ENCODE measurements around the gene STK33. TPM values are rescaled to one million over a fixed set of nuclear protein-coding genes. Genes with fewer than 3 reads are reported as not detected.

The STK33 gene
- 11.5 TPM for total RNA-seq

DNA sequence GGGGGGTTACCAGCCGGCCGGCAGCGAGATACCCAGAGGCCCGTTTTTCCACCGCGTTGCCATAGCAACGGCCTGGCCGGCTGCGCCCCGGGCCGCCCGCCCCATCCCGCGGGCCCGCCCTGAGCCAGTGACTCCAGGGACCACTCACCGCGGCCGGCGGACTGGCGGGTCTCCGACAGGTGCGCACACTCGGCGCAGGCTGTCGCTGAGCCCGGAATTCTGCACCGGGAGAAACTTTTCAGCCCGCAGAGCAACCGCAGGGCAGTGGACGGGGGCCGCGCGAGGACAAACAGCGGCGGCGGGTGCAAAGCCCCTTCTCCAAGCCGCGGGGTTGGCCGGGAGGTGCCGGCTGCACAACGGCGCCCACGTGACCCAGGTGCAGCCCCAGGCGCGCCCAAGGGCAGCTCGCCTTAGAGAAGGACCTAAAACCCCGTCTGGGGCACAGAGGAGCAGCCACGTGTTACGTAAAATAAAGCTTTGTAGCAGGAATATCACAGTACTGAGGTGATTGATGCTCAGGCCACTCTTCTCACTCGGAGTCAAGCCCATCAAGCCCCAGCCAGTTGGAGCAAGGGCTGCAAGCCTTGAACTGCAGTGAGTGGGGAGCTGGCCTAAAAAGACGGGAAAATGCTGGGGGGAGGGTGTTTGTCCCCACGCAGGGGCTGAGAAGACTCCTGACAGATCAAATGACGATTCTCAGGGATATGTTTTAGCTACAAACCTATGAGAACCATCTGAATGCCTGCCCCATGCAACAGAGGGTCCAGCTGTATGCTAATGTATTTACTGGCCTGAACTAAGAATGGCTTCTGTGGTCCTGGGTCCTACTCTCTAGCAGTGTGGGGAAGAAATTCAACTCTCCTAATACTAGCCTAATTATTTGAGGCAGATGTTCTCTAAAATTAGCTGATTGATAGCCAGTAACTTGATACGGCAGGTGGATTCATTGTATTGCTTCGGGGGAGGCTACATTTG lies at the start of gene STK33:
Gene STK33, minus strand, starts transcription at position 294 of the 975 bp plus-strand sequence. CDS start 119,323 bp downstream, outside the sequence.
- intact Hi-C loops (cut with DNase I) = no loop called here
- Histone ChIP-seq H3K27me3 (no peaks in the 10 kb centered on the region), H3K4me3 (peak within 1 kb of the TSS; percentile 46 to 55), H3K9me3 (no peaks in the 10 kb centered on the region), H3K36me3 (no peaks in the 10 kb centered on the region), H3K27ac (no peak within 1 kb of the TSS), H3K4me1 (peaks cover 10% of the 10 kb centered on the region)
- peak in 1 of 2 donors; percentile 70 for DNase-seq (ENCODE audit: extremely low spot score in 2 of 2)
- TF ChIP-seq, protein P1, sequence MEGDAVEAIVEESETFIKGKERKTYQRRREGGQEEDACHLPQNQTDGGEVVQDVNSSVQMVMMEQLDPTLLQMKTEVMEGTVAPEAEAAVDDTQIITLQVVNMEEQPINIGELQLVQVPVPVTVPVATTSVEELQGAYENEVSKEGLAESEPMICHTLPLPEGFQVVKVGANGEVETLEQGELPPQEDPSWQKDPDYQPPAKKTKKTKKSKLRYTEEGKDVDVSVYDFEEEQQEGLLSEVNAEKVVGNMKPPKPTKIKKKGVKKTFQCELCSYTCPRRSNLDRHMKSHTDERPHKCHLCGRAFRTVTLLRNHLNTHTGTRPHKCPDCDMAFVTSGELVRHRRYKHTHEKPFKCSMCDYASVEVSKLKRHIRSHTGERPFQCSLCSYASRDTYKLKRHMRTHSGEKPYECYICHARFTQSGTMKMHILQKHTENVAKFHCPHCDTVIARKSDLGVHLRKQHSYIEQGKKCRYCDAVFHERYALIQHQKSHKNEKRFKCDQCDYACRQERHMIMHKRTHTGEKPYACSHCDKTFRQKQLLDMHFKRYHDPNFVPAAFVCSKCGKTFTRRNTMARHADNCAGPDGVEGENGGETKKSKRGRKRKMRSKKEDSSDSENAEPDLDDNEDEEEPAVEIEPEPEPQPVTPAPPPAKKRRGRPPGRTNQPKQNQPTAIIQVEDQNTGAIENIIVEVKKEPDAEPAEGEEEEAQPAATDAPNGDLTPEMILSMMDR (IDR thresholded peaks at IDR 0.05) = no peak
- TF ChIP-seq POLR2AphosphoS5 (IDR thresholded peaks at IDR 0.05; ENCODE audit: insufficient read depth in 1 of 2, low read depth in 1 of 2) (no peak), POLR2A (IDR thresholded peaks at IDR 0.05) (no peak)

DNA sequence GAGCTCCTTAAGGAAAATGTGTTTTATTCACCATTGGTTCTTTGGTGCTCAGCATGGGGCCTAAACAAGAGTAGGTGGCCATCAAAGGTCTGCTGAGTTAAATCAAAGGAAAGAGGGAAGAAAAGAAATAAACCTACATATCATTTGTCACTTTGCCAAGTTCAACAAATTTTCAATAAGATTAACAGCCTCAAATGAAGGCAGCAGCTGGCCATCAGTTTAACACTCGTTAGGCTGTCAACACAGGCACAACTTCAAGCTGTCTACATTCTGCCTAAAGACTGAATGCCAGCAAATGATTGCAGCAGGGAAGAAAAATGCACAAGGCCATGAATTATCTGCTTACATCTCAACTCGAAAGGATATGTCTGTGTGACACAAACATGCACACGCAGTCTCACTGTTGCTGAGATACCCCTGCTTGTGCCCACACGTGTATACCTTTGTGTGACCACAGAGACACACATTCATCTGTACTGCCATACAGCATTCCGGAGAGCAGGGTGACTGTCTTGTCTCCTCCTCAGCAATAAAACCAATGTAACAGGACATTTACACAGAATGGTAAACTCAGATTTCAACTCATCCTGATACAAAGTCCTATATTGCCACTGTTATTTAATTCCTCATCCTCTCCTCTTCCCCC lies 48.3 kb upstream of the STK33 start:
- no peak overlapping the region for H3K4me3 ChIP-seq
- intact Hi-C loops (cut with DNase I) = no loop called here
- TF ChIP-seq POLR2A (IDR thresholded peaks at IDR 0.05) (no peak), POLR2AphosphoS5 (IDR thresholded peaks at IDR 0.05; ENCODE audit: insufficient read depth in 1 of 2, low read depth in 1 of 2) (no peak)
- TF ChIP-seq, protein P1 (IDR thresholded peaks at IDR 0.05) = no peak
- peaks cover 0 to 27% of the 10 kb centered on the region in 2 donors for H3K36me3 ChIP-seq
- DNase-seq (ENCODE audit: extremely low spot score in 2 of 2) = no peak
- no peaks in the 10 kb centered on the region for H3K27me3 ChIP-seq
- no peak overlapping the region for H3K27ac ChIP-seq
- H3K9me3 ChIP-seq = no peaks in the 10 kb centered on the region
- no peaks in the 10 kb centered on the region for H3K4me1 ChIP-seq

DNA sequence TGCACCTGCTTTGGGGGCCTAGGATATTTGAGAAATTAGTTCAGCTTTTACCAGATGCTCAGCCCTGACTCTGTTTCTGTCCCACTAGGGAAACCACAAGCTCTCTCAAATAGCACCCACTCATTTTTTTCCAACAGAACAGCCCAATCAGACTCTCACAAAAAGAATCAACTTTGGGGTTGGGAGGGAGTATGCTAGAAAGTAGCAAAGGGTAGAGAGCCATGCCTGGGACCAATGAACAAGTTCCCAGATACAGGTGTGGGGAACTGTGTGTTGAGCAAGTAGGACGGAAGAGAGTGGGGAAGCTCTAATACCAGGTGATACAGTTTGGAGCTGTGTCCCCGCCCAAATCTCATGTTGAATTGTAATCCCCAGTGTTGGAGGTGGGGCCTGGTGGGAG lies 47.3 kb upstream of the STK33 start:
- H3K27ac ChIP-seq = no peak overlapping the region
- intact Hi-C loops (cut with DNase I) = no loop called here
- no peaks in the 10 kb centered on the region for H3K9me3 ChIP-seq
- no peaks in the 10 kb centered on the region for H3K4me1 ChIP-seq
- no peak for DNase-seq (ENCODE audit: extremely low spot score in 2 of 2)
- TF ChIP-seq, protein P1 (IDR thresholded peaks at IDR 0.05) = no peak
- no peak for TF ChIP-seq POLR2A (IDR thresholded peaks at IDR 0.05)
- no peak for TF ChIP-seq POLR2AphosphoS5 (IDR thresholded peaks at IDR 0.05; ENCODE audit: insufficient read depth in 1 of 2, low read depth in 1 of 2)
- no peak overlapping the region for H3K4me3 ChIP-seq
- no peaks in the 10 kb centered on the region for H3K27me3 ChIP-seq
- peaks cover 0 to 23% of the 10 kb centered on the region in 2 donors for H3K36me3 ChIP-seq

DNA sequence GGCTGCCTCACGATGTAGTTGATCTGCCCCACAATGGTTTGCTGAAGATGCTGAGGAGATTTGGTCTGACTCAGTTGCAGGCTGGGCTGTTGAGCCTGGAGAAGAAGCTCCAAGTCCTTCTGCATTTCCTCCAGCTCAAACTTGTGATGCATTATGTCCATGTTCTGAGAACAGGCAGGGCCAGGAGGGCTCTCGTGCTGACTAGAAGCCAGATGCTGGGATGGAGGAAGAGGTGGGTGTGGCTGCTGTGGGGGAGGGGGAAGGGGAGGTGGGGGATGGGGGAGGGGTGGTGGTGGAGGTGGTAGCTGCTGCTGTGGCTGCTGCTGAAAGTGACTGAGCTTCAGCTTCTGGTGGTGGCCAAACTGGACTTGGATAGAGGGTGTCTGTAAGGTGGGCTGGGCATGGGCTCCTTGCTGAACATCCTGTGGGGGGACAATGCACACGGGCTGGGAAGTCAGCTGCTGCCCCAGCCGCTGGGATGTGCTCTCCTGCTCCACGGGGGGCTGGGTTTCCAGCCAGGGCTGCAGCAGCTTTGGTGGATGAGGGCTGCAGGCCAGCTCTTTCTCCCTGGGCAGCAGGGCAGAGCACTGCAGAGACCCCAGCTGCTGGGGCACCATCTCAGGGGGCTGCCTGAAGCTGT lies 46.4 kb upstream of the STK33 start:
- intact Hi-C loops (cut with DNase I) = no loop called here
- Histone ChIP-seq H3K36me3 (peaks cover 0 to 32% of the 10 kb centered on the region in 2 donors), H3K27me3 (no peaks in the 10 kb centered on the region)

More for the DNA sequence above, 46.4 kb upstream of the STK33 start:
- Histone ChIP-seq H3K9me3 (no peaks in the 10 kb centered on the region), H3K4me3 (no peak overlapping the region), H3K27ac (no peak overlapping the region), H3K4me1 (no peaks in the 10 kb centered on the region)
- DNase-seq (ENCODE audit: extremely low spot score in 2 of 2) = no peak
- TF ChIP-seq, protein P1 (IDR thresholded peaks at IDR 0.05) = no peak

All from vagina (tissue), 2 donors.